HepG2 (cell line): ENCODE data around the gene VKORC1. TPM values are rescaled to one million over a fixed set of nuclear protein-coding genes. Genes with fewer than 3 reads are reported as not detected.

Source experiments
- LBX2 ChIP-seq: sonication (generic); formaldehyde crosslinking; IDR thresholded peaks from 2 replicates; pipeline ENCODE4 v1.5.0; 2020; ENCODE audit warnings: missing genetic modification reagents, mild to moderate bottlenecking, borderline replicate concordance
- MEIS1 ChIP-seq: sonication (generic); formaldehyde crosslinking; IDR thresholded peaks from 2 replicates; pipeline ENCODE4 v1.9.0; 2021; ENCODE audit warnings: mild to moderate bottlenecking, missing genetic modification reagents, moderate library complexity, borderline replicate concordance
- RBM22 ChIP-seq: fragments of 200-400 bp; formaldehyde crosslinking; optimal IDR thresholded peaks from 2 replicates; pipeline ENCODE3; 2017; ENCODE audit warnings: mild to moderate bottlenecking, low read length, moderate library complexity
- TEAD3 ChIP-seq: optimal IDR thresholded peaks from 2 replicates; pipeline ENCODE3; 2016; ENCODE audit warnings: borderline replicate concordance
- ZNF556 ChIP-seq: sonication (generic); formaldehyde crosslinking; IDR thresholded peaks from 2 replicates; pipeline ENCODE4 v1.4.0; 2020; ENCODE audit warnings: mild to moderate bottlenecking, missing genetic modification reagents, borderline replicate concordance
- ZNF652 ChIP-seq: IDR thresholded peaks from 2 replicates; pipeline ENCODE4 v1.6.1; 2016; ENCODE audit warnings: low read depth, borderline replicate concordance
- polyA plus RNA-seq, 8 experiments: library from polyadenylated mRNA; depleted of rRNA in 3 of 8; stranded (reverse) in 7 of 8; unstranded in 1 of 8; fragments of >200 nt; fragmentation: Illumina TruSeq in 4 of 8; extraction: Trizol in 4 of 8; gene quantifications; 2 replicates each; pipeline versions ENCODE4 v1.2.1 to v1.2.3, GENCODE V29; 2011 to 2016; ENCODE audit warnings: low read depth in 4 of 8, missing spikeins in 1 of 8, mixed read lengths in 1 of 8; ENCODE audit not compliant: insufficient read depth in 1 of 8
- total RNA-seq, 5 experiments: library from RNA; depleted of rRNA; stranded (reverse); fragments of >200 nt; fragmentation: Illumina TruSeq; extraction: Trizol; gene quantifications; 2 replicates each; pipeline ENCODE4 v1.2.3, GENCODE V29; 2016; ENCODE audit warnings: low read depth in 1 of 5
- TF ChIP-seq, protein P1 (sequence below): sonication (generic); formaldehyde crosslinking; IDR thresholded peaks from 2 replicates; pipeline ENCODE4 v1.4.0; 2020; ENCODE audit warnings: missing genetic modification reagents, borderline replicate concordance
- TF ChIP-seq, protein P2 (sequence below): sonication (generic); formaldehyde crosslinking; IDR thresholded peaks from 2 replicates; pipeline ENCODE4 v1.5.1; 2020; ENCODE audit warnings: missing genetic modification reagents, mild to moderate bottlenecking, borderline replicate concordance
- TF ChIP-seq, protein P3 (sequence below): sonication (generic); formaldehyde crosslinking; IDR thresholded peaks from 2 replicates; pipeline ENCODE4 v1.4.0; 2020; ENCODE audit warnings: missing genetic modification reagents, borderline replicate concordance
- TF ChIP-seq, protein P4 (sequence below): sonication (generic); formaldehyde crosslinking; IDR thresholded peaks from 2 replicates; pipeline ENCODE4 v1.4.0; 2020; ENCODE audit warnings: missing genetic modification reagents, low read depth, mild to moderate bottlenecking, borderline replicate concordance
- TF ChIP-seq, protein P5 (sequence below): sonication (generic); formaldehyde crosslinking; IDR thresholded peaks from 2 replicates; pipeline ENCODE4 v1.5.0; 2020; ENCODE audit warnings: mild to moderate bottlenecking, missing genetic modification reagents
- TF ChIP-seq, protein P6 (sequence below): sonication (generic); formaldehyde crosslinking; IDR thresholded peaks from 2 replicates; pipeline ENCODE4 v1.4.0; 2020; ENCODE audit warnings: missing genetic modification reagents, mild to moderate bottlenecking, borderline replicate concordance

Gene VKORC1
- total and polyA plus RNA-seq, 2 of the 13 experiments (the other 11 are each of a cell fraction or from before 2014, with no cell fraction given) = 141 to 615 TPM

GRCh38 chr16:31141489-31142108 lies 47.0 kb upstream of the VKORC1 start (continued):
- TF ChIP-seq, protein P1, sequence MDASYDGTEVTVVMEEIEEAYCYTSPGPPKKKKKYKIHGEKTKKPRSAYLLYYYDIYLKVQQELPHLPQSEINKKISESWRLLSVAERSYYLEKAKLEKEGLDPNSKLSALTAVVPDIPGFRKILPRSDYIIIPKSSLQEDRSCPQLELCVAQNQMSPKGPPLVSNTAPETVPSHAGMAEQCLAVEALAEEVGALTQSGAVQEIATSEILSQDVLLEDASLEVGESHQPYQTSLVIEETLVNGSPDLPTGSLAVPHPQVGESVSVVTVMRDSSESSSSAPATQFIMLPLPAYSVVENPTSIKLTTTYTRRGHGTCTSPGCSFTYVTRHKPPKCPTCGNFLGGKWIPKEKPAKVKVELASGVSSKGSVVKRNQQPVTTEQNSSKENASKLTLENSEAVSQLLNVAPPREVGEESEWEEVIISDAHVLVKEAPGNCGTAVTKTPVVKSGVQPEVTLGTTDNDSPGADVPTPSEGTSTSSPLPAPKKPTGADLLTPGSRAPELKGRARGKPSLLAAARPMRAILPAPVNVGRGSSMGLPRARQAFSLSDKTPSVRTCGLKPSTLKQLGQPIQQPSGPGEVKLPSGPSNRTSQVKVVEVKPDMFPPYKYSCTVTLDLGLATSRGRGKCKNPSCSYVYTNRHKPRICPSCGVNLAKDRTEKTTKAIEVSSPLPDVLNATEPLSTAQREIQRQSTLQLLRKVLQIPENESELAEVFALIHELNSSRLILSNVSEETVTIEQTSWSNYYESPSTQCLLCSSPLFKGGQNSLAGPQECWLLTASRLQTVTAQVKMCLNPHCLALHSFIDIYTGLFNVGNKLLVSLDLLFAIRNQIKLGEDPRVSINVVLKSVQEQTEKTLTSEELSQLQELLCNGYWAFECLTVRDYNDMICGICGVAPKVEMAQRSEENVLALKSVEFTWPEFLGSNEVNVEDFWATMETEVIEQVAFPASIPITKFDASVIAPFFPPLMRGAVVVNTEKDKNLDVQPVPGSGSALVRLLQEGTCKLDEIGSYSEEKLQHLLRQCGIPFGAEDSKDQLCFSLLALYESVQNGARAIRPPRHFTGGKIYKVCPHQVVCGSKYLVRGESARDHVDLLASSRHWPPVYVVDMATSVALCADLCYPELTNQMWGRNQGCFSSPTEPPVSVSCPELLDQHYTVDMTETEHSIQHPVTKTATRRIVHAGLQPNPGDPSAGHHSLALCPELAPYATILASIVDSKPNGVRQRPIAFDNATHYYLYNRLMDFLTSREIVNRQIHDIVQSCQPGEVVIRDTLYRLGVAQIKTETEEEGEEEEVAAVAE (CRISPR knock-in tag) = peak; percentile 48; the same call in 1 of the 2 replicates
- TF ChIP-seq ZNF652 = no peak
- TF ChIP-seq, protein P2, sequence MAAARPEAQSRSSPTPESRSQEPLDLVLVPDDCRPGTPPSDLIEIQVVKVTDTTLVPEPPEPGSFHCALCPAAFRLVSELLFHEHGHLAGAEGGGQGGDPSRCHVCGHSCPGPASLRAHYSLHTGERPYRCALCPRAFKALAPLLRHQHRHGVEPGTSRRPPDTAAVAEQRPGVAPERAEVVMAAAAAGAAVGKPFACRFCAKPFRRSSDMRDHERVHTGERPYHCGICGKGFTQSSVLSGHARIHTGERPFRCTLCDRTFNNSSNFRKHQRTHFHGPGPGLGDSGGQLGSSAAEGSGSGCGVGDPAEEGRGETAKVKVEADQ = no peak
- TF ChIP-seq, protein P3, sequence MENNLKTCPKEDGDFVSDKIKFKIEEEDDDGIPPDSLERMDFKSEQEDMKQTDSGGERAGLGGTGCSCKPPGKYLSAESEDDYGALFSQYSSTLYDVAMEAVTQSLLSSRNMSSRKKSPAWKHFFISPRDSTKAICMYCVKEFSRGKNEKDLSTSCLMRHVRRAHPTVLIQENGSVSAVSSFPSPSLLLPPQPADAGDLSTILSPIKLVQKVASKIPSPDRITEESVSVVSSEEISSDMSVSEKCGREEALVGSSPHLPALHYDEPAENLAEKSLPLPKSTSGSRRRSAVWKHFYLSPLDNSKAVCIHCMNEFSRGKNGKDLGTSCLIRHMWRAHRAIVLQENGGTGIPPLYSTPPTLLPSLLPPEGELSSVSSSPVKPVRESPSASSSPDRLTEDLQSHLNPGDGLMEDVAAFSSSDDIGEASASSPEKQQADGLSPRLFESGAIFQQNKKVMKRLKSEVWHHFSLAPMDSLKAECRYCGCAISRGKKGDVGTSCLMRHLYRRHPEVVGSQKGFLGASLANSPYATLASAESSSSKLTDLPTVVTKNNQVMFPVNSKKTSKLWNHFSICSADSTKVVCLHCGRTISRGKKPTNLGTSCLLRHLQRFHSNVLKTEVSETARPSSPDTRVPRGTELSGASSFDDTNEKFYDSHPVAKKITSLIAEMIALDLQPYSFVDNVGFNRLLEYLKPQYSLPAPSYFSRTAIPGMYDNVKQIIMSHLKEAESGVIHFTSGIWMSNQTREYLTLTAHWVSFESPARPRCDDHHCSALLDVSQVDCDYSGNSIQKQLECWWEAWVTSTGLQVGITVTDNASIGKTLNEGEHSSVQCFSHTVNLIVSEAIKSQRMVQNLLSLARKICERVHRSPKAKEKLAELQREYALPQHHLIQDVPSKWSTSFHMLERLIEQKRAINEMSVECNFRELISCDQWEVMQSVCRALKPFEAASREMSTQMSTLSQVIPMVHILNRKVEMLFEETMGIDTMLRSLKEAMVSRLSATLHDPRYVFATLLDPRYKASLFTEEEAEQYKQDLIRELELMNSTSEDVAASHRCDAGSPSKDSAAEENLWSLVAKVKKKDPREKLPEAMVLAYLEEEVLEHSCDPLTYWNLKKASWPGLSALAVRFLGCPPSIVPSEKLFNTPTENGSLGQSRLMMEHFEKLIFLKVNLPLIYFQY = no peak
- TF ChIP-seq ZNF556 = peak; percentile 30; the same call in 1 of the 2 replicates
- TF ChIP-seq MEIS1 (CRISPR knock-in tag) = no peak; the same call in 1 of the 2 replicates
- TF ChIP-seq, protein P4, sequence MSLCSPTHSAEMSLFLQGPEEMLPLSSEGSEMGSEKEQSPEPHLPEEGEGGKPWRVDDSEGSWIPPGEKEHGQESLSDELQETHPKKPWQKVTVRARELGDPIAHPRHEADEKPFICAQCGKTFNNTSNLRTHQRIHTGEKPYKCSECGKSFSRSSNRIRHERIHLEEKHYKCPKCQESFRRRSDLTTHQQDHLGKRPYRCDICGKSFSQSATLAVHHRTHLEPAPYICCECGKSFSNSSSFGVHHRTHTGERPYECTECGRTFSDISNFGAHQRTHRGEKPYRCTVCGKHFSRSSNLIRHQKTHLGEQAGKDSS (CRISPR knock-in tag) = no peak
- TF ChIP-seq RBM22 = no peak
- TF ChIP-seq, protein P5, sequence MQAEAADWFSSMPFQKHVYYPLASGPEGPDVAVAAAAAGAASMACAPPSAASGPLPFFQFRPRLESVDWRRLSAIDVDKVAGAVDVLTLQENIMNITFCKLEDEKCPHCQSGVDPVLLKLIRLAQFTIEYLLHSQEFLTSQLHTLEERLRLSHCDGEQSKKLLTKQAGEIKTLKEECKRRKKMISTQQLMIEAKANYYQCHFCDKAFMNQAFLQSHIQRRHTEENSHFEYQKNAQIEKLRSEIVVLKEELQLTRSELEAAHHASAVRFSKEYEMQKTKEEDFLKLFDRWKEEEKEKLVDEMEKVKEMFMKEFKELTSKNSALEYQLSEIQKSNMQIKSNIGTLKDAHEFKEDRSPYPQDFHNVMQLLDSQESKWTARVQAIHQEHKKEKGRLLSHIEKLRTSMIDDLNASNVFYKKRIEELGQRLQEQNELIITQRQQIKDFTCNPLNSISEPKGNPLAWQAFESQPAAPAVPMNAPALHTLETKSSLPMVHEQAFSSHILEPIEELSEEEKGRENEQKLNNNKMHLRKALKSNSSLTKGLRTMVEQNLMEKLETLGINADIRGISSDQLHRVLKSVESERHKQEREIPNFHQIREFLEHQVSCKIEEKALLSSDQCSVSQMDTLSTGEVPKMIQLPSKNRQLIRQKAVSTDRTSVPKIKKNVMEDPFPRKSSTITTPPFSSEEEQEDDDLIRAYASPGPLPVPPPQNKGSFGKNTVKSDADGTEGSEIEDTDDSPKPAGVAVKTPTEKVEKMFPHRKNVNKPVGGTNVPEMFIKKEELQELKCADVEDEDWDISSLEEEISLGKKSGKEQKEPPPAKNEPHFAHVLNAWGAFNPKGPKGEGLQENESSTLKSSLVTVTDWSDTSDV (CRISPR knock-in tag) = no peak
- TF ChIP-seq, protein P6, sequence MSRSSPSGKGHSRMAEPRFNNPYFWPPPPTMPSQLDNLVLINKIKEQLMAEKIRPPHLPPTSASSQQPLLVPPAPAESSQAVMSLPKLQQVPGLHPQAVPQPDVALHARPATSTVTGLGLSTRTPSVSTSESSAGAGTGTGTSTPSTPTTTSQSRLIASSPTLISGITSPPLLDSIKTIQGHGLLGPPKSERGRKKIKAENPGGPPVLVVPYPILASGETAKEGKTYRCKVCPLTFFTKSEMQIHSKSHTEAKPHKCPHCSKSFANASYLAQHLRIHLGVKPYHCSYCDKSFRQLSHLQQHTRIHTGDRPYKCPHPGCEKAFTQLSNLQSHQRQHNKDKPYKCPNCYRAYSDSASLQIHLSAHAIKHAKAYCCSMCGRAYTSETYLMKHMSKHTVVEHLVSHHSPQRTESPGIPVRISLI (CRISPR knock-in tag) = 0 out of 2 replicates have a peak, but pooled peaks have one; percentile 12
- no peak for TF ChIP-seq TEAD3 (CRISPR knock-in tag)
- TF ChIP-seq LBX2 (CRISPR knock-in tag) = no peak
